Esophagus squamous epithelium (tissue), 4 donors: ENCODE results near the gene CNOT6.

ENCODE experiments used
- POLR2A ChIP-seq, 4 donors: fragments of 450-650 bp; IDR thresholded peaks; one replicate each; pipeline ENCODE4 v1.6.1; 2017; ENCODE audit warnings: antibody characterized with exemption in 4 of 4, mild to moderate bottlenecking in 4 of 4, moderate library complexity in 3 of 4
- TF ChIP-seq, protein P1 (sequence below), 6 experiments: fragments of 450-650 bp in 4 of 6; fragments of 200-600 bp in 2 of 6; sonication (generic) in 2 of 6; IDR thresholded peaks; one replicate each; pipeline ENCODE4 v1.5.1; 2016 to 2019; ENCODE audit warnings: antibody characterized with exemption in 6 of 6, mild to moderate bottlenecking in 4 of 6, moderate library complexity in 4 of 6

DNA sequence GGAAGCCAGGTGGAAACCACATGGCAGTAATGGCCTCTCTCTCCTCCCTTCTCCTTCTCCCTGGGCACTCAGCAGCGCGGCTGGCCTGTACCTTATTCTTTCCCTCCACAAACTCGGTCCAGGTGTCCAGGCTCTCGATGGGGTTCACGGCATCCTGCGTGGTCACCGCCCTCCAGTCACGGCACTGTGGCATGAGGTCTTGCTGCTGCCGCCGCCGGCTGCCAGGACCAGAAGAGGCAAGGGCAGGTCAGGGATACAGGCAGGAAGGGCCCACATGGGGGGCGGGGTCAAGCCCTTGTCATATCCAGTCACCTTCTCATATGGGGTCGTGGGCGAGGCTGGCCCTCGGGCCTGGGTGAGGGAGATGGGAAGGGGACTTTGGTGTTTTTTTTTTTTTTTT lies 129.7 kb downstream of the CNOT6 start:
- no peak for TF ChIP-seq POLR2A (IDR thresholded peaks at IDR 0.05)
- TF ChIP-seq, protein P1, sequence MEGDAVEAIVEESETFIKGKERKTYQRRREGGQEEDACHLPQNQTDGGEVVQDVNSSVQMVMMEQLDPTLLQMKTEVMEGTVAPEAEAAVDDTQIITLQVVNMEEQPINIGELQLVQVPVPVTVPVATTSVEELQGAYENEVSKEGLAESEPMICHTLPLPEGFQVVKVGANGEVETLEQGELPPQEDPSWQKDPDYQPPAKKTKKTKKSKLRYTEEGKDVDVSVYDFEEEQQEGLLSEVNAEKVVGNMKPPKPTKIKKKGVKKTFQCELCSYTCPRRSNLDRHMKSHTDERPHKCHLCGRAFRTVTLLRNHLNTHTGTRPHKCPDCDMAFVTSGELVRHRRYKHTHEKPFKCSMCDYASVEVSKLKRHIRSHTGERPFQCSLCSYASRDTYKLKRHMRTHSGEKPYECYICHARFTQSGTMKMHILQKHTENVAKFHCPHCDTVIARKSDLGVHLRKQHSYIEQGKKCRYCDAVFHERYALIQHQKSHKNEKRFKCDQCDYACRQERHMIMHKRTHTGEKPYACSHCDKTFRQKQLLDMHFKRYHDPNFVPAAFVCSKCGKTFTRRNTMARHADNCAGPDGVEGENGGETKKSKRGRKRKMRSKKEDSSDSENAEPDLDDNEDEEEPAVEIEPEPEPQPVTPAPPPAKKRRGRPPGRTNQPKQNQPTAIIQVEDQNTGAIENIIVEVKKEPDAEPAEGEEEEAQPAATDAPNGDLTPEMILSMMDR (IDR thresholded peaks at IDR 0.05): no peak
